Activated naive CD8-positive, alpha-beta T cell treated with anti-CD3 and anti-CD28 coated beads, Interleukin-2, amount 10 ng/mL, durations not matched to agents 7 days and 5 days (primary cell): ENCODE results near the gene IKZF4. TPM values are rescaled to one million over a fixed set of nuclear protein-coding genes. Genes with fewer than 3 reads are reported as not detected.
"Not testable (repeated sequence)": the region's sequence is repeated elsewhere in the genome, so short reads cannot be mapped to it uniquely, and the experiment has no call there.

Source experiments
- ATAC-seq: fragments of 150-1000 bp; cut with Tn5 transposase; one replicate; pipeline ENCODE4 v1.10.0; 2021; ENCODE audit warnings: low read depth, moderate library complexity
- POLR2A ChIA-PET: fragments of 350-600 bp; sonication (Branson Sonifier 250); formaldehyde crosslinking; loops from one replicate; lab custom pipeline; 2021; ENCODE audit warnings: antibody characterized with exemption; lab: Charles Lee
- DNase-seq: peaks from one replicate; pipeline ENCODE4 v3.0.0; 2021
- H3K27ac Mint-ChIP-seq: one replicate; pipeline ENCODE4 v1.8.0; 2022; ENCODE audit warnings: mild to moderate bottlenecking, mixed read lengths
- H3K27me3 Mint-ChIP-seq: one replicate; pipeline ENCODE4 v1.8.0; 2022; ENCODE audit warnings: mild to moderate bottlenecking, moderate library complexity, mixed read lengths
- H3K36me3 Mint-ChIP-seq: one replicate; pipeline ENCODE4 v1.8.0; 2021; ENCODE audit warnings: mild to moderate bottlenecking, mixed read lengths
- H3K4me1 Mint-ChIP-seq: one replicate; pipeline ENCODE4 v1.8.0; 2021; ENCODE audit warnings: mixed read lengths
- H3K4me3 Mint-ChIP-seq: one replicate; pipeline ENCODE4 v1.8.0; 2022; ENCODE audit warnings: mild to moderate bottlenecking, moderate library complexity, mixed read lengths
- H3K9me3 Mint-ChIP-seq: one replicate; pipeline ENCODE4 v1.8.0; 2021; ENCODE audit warnings: mixed read lengths
- total RNA-seq, 2 experiments: library from RNA; stranded (reverse); gene quantifications; one replicate each; pipeline ENCODE4 v1.2.3, GENCODE V29; 2021

The IKZF4 gene
- total RNA-seq: 10 to 100 TPM; 14.9 to 18.2 TPM

DNA sequence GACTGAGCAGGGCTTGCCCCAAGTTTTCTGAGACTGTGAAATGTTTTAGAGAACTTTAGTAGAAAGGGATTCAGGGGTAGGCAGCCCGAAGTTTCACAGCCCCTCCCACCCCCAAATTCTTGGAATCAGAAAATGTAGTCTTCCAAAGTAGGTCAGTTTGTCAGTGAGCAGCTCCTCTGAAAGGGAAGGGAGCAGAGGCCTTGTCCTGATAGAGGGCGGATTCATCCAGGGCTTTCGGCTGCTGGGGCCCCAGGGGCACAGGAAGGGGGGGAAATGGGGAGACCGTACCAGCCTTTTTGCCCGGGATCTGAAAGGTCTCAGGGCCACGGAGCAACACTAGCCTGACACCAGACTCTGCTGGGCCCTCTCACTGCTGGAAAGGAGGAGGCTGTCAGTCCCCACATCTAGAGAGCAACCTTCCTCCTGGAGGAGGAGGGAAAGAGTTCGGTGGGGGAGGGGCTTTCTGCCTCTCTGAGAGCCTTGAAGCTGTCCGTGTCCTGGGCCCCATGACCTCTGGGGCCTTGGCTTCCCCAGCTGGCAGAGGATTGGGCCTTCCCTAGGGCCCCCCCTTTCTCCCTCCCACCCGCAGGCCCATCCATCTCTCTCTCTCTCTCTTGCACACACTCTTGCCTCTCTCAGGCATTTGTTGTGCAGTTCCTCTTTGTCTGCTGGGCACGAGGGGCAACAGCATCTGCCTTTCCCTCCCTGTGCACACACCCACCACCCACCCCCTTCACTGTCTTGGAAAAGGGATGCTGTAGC, at the start of gene IKZF4:
TSS of gene IKZF4 (plus strand) at position 621 of the 762 bp plus-strand sequence. CDS start 451 bp downstream, outside the sequence.
- DNase-seq (peak; percentile 42), ATAC-seq (peak; percentile 17)
- Mint-ChIP-seq H3K9me3 (no peaks in the 10 kb centered on the region), H3K27me3 (no peaks in the 10 kb centered on the region), H3K4me3 (peak within 1 kb of the TSS; percentile 93), H3K27ac (peak within 1 kb of the TSS; percentile 96), H3K4me1 (peaks cover 42% of the 10 kb centered on the region), H3K36me3 (peaks cover 19% of the 10 kb centered on the region)
- POLR2A ChIA-PET: interaction anchor here (1.4 to 3.4 kb wide), 7 partner anchors 9 to 47 kb away, joined by 7 to 24 read pairs (median 9); partner anchors contain the start of genes RAB5B and SUOX

DNA sequence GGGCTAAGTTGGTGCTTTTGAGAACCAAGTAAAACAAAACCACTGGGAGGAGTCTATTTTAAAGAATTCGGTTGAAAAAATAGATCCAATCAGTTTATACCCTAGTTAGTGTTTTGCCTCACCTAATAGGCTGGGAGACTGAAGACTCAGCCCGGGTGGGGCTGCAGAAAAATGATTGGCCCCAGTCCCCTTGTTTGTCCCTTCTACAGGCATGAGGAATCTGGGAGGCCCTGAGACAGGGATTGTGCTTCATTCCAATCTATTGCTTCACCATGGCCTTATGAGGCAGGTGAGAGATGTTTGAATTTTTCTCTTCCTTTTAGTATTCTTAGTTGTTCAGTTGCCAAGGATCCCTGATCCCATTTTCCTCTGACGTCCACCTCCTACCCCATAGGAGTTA, 48.8 kb upstream of the IKZF4 start:
- DNase-seq (no peak), ATAC-seq (no peak)
- POLR2A ChIA-PET: interaction anchor here (2.9 kb wide), 1 partner anchor 25 kb away, joined by 16 read pairs; the partner anchor contains the start of gene SUOX
- H3K27me3 Mint-ChIP-seq: no peaks in the 10 kb centered on the region
- H3K36me3 Mint-ChIP-seq: peaks cover 10% of the 10 kb centered on the region
- H3K27ac Mint-ChIP-seq: peak overlapping the region; percentile 4
- peaks cover 27% of the 10 kb centered on the region for H3K4me1 Mint-ChIP-seq
- no peaks in the 10 kb centered on the region for H3K9me3 Mint-ChIP-seq
- H3K4me3 Mint-ChIP-seq: no peak overlapping the region

DNA sequence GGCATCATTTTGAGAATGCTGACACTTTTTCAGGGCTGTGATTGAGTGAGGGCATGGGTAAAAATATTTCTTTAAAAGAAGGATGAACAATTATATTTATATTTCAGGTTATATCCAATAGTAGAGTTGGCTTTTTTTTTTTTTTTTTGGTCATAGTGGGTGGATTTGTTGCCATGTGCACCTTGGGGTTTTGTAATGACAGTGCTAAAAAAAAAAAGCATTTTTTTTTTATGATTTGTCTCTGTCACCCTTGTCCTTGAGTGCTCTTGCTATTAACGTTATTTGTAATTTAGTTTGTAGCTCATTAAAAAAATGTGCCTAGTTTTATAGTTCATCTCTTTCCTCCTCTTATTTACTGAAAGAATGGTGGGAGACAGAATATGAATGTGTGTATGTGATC, 48.4 kb upstream of the IKZF4 start:
- Mint-ChIP-seq H3K4me1 (peaks cover 26% of the 10 kb centered on the region), H3K27me3 (no peaks in the 10 kb centered on the region), H3K9me3 (no peaks in the 10 kb centered on the region), H3K36me3 (peaks cover 10% of the 10 kb centered on the region), H3K27ac (peak overlapping the region; percentile 4), H3K4me3 (no peak overlapping the region)
- DNase-seq (no peak), ATAC-seq (no peak)
- POLR2A ChIA-PET: interaction anchor here (2.9 kb wide), 1 partner anchor 24 kb away, joined by 16 read pairs; the partner anchor contains the start of gene SUOX

DNA sequence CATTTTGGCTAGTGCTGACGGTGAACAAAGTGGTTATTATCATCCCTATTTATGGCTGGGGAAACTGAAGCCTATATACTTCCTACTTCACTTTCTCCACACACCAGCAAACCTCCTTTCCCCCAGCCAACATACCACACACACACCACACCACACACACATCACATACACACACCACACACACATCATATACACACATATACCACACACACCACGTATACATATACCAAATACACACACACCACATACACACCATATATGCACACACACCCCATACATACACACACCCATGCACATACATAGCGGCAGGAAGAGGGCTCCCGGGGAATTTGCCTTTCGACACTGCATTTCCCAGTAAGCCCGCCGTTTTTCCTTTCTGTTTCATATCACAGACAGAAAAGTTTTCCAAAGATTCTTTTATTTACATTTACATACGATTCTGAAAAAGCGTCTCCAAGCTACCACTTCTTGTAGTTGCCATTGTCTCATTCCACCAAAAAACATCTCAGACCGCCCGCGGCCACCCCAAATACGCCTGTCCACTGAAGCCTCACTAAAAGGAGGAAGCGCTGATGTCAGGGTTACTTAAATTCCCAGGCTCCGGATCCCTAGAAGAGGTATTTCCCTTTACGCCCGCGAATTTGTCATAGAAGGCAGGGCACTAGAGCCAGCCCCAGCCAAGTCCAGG, 47.8 kb upstream of the IKZF4 start:
- no peaks in the 10 kb centered on the region for H3K9me3 Mint-ChIP-seq
- no peak for DNase-seq
- ATAC-seq: no peak

DNA sequence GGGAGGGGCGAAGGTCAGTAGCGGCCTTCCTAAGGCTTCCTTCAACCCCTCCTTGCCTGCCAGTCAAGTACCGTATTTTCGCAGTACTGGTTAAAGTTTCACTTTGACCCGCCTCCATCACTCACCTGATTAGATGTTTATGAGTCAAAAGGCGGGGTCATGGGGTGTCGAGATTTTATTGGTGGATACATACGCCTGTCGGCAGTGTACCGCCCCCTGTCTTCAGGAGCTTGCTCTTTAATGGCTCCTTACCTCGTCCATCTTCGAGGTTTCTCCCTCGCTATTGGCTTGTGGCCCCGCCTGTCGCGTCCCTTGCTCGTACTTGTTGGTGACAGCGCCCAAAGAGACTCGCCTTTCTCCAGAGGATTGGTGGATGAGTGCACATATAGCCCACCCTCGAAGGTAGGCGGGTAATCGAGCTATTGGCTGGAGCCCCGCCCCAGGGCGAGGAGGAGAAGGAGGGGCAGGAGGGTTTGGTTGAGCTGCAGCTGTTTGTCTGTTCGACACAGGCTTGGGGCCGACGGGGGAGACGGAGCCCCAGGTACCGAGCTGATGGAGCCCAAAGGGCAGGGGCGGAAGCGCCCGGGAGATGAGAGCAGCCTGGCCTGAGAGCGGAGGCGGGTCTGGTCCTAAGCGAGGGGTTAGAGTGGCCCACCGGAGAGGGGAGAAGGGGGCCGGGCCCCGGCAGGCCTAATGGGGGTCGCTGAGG, 47.1 kb upstream of the IKZF4 start, which contains the start of gene RAB5B:
TSS of gene RAB5B (plus strand) at position 480 of the 709 bp plus-strand sequence. CDS start 12,883 bp downstream, outside the sequence.
- no peak within 1 kb of the TSS for H3K4me3 Mint-ChIP-seq
- ATAC-seq: peak; percentile 95
- H3K4me1 Mint-ChIP-seq: peaks cover 17% of the 10 kb centered on the region
- peak; percentile 90 for DNase-seq
- H3K27me3 Mint-ChIP-seq: no peaks in the 10 kb centered on the region
- H3K36me3 Mint-ChIP-seq: peaks cover 7% of the 10 kb centered on the region
- no peaks in the 10 kb centered on the region for H3K9me3 Mint-ChIP-seq
- no peak within 1 kb of the TSS for H3K27ac Mint-ChIP-seq
- POLR2A ChIA-PET: interaction anchor here (0.5 to 3.1 kb wide), 39 partner anchors 10 to 1476 kb away, joined by 3 to 43 read pairs (median 4); partner anchors contain the start of genes CD63, DGKA, DNAJC14 and ESYT1

More for the DNA sequence above, 47.8 kb upstream of the IKZF4 start:
- no peak overlapping the region for H3K27ac Mint-ChIP-seq
- POLR2A ChIA-PET: interaction anchor here (0.5 to 3.1 kb wide), 26 partner anchors 11 to 243 kb away, joined by 3 to 43 read pairs (median 8); partner anchors contain the start of genes CD63, DGKA, DNAJC14 and ESYT1
- peaks cover 20% of the 10 kb centered on the region for H3K4me1 Mint-ChIP-seq
- H3K27me3 Mint-ChIP-seq: no peaks in the 10 kb centered on the region
- H3K36me3 Mint-ChIP-seq: peaks cover 5% of the 10 kb centered on the region
- H3K4me3 Mint-ChIP-seq: no peak overlapping the region

DNA sequence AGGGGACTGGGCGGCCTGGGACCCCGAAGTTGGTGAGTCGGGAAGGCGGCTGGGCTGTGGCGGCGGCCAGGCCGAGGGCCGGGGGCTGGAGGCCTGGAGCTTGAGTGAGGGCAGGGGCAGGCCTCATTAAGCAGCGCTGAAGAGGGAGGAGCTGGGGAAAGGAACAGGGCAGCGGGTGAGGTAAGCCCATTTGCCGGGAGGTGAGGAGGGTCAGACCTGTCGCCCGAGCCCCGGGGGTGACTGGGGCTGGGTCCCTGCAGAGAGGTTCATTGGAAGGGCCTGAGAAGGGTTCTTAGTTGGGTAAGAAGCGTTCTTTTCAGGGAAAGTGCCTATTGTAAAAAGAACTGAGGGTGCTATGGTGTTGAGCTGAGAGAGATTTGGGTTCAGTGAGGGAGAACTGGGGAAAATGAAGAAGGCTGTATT, 46.5 kb upstream of the IKZF4 start:
- H3K27me3 Mint-ChIP-seq: no peaks in the 10 kb centered on the region
- POLR2A ChIA-PET: interaction anchor here (0.5 to 3.1 kb wide), 40 partner anchors 9 to 1476 kb away, joined by 3 to 43 read pairs (median 4); partner anchors contain the start of genes CD63, DGKA, DNAJC14 and ESYT1
- DNase-seq: no peak
- H3K36me3 Mint-ChIP-seq: peaks cover 7% of the 10 kb centered on the region
- no peak overlapping the region for H3K4me3 Mint-ChIP-seq
- H3K4me1 Mint-ChIP-seq: peaks cover 19% of the 10 kb centered on the region
- no peaks in the 10 kb centered on the region for H3K9me3 Mint-ChIP-seq
- ATAC-seq: peak; percentile 11
- H3K27ac Mint-ChIP-seq: no peak overlapping the region

DNA sequence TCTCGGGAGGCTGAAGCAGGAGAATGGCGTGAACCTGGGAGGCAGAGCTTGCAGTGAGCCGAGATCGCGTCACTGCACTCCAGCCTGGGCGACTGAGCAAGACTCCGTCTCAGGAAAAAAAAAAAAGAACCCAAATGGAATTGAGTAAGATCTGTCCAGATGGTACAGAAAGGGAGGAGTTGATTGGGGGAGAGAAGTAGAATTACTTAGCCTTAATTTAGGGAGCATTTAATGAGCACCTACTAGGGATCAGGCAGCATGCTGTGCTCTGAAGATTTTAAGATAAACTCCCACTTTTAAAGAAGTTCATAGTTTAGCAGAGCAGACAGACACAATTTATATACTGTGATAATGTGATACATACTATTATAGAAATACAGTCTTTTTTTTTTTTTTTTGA, 42.5 kb upstream of the IKZF4 start:
- Mint-ChIP-seq H3K36me3 (peaks cover 6% of the 10 kb centered on the region), H3K9me3 (no peaks in the 10 kb centered on the region), H3K4me3 (no peak overlapping the region), H3K27ac (no peak overlapping the region), H3K4me1 (peaks cover 13% of the 10 kb centered on the region), H3K27me3 (no peaks in the 10 kb centered on the region)
- POLR2A ChIA-PET: no interaction called here
- ATAC-seq (no peak), DNase-seq (no peak)

DNA sequence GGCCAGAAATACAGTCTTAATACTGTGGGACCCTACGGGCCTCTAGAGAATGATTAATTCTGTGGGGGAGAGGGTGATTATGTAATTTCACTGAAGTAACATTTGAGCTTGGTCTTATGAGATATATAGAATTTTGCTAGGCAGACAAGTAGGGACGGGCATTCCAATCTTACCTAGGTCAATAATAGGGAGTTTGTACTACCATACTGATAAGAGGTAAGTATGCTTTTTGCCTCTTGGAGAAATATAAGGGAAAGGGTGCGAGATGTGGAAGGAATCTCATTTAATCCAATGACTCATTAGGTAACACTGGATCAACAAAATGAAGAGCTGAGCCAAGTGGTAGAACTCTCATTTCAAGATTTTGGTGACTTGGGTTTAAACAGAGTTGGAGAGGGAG, 41.8 kb upstream of the IKZF4 start:
- no peaks in the 10 kb centered on the region for H3K9me3 Mint-ChIP-seq
- H3K27me3 Mint-ChIP-seq: no peaks in the 10 kb centered on the region
- POLR2A ChIA-PET: no interaction called here
- no peak for DNase-seq
- no peak overlapping the region for H3K4me3 Mint-ChIP-seq
- peaks cover 8% of the 10 kb centered on the region for H3K36me3 Mint-ChIP-seq
- no peak for ATAC-seq
- H3K4me1 Mint-ChIP-seq: peaks cover 13% of the 10 kb centered on the region
- H3K27ac Mint-ChIP-seq: no peak overlapping the region

DNA sequence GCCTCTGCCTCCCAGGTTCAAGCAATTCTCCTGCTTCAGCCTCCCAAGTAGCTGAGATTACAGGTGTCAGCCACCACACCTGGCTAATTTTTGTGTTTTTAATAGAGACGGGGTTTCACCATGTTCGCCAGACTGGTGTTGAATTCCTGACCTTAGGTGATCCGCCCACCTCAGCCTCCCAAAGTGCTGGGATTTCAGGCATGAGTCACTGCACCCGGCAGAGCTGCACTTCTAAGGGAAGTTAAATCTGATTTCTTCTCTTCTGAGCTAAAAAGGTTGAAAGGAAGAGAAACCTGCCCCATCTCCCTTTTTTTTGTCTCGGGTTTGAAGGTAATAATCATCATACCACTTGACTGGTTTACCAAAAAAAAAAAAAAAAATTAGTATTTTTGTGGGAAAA, 39.0 kb upstream of the IKZF4 start:
- POLR2A ChIA-PET: interaction anchor here (1.1 kb wide), 3 partner anchors 14 to 123 kb away, joined by 3 to 5 read pairs (median 4); partner anchors contain the start of gene PA2G4
- H3K27ac Mint-ChIP-seq, H3K36me3 Mint-ChIP-seq, DNase-seq, ATAC-seq, H3K4me3 Mint-ChIP-seq, H3K4me1 Mint-ChIP-seq, H3K27me3 Mint-ChIP-seq, H3K9me3 Mint-ChIP-seq: not testable (repeated sequence)

DNA sequence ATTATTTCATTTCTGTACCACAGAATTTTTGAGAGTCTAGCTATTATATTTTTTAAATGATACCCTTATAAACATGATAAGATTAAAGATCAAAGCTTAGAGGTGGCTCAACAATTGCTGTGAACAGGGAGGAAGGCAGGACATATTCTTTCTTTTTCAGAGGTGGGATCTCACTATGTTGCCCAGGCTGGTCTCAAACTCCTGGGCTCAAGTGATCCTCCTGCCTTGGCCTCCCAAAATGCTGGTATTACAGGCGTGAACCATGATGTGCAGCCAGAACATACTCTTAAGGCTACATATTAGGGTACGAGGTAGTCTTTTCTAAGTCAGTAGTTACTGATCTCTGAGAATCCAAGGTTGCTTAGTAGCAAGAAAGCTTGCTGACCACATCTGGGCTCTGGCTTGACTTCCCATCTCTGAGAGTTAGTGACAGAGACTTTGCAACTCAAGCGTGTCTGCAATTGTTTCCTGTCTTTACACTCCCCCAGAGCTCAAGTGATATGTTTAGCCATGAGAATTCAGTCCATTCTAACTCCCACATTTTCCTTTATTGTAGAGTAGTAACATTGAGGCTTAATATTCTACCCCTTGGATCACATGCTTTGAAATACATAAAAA, 38.4 kb upstream of the IKZF4 start:
- H3K36me3 Mint-ChIP-seq: peaks cover 10% of the 10 kb centered on the region

DNA sequence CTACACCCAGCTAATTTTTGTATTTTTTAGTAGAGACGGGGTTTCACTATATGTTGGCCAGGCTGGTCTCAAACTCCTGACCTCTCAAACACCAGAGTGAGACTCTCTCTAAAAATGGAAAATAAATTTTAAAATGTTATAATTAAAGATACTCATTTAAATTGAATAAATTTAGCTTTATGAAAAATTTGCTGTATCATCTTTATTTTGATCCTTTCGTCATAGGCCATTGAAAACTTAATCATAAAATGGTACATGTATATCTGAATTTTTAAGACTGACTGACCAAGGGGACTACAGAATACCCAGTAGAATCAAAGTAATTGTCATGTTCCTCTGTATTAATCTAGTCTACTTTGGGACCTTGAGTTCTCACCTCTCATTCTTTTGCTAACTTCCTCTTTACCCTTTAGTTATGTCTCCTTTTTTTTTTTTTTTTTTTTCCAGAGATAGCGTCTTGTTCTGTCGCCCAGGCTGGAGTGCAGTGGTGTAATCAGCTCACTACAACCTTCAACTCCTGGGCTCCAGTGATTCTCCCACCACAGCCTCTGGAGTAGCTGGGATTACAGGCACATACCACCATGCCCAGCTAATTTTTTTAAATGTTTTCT, 37.5 kb upstream of the IKZF4 start:
- H3K36me3 Mint-ChIP-seq: peaks cover 14% of the 10 kb centered on the region
- DNase-seq (no peak), ATAC-seq (no peak)
- H3K9me3 Mint-ChIP-seq: no peaks in the 10 kb centered on the region
- H3K27me3 Mint-ChIP-seq: no peaks in the 10 kb centered on the region
- H3K4me3 Mint-ChIP-seq: no peak overlapping the region
- H3K4me1 Mint-ChIP-seq: peaks cover 7% of the 10 kb centered on the region
- no peak overlapping the region for H3K27ac Mint-ChIP-seq
- POLR2A ChIA-PET: interaction anchor here (0.6 to 3.3 kb wide), 4 partner anchors 8 to 63 kb away, joined by 3 to 21 read pairs (median 3); partner anchors contain the start of gene RAB5B

More for the DNA sequence above, 38.4 kb upstream of the IKZF4 start:
- peak; percentile 56 for ATAC-seq
- no peak for DNase-seq
- no peak overlapping the region for H3K27ac Mint-ChIP-seq
- H3K4me3 Mint-ChIP-seq: no peak overlapping the region
- H3K4me1 Mint-ChIP-seq: peaks cover 8% of the 10 kb centered on the region
- no peaks in the 10 kb centered on the region for H3K9me3 Mint-ChIP-seq
- POLR2A ChIA-PET: interaction anchor here (1.1 to 3.3 kb wide), 4 partner anchors 8 to 122 kb away, joined by 3 to 21 read pairs (median 4); partner anchors contain the start of genes PA2G4 and RAB5B
- no peaks in the 10 kb centered on the region for H3K27me3 Mint-ChIP-seq

DNA sequence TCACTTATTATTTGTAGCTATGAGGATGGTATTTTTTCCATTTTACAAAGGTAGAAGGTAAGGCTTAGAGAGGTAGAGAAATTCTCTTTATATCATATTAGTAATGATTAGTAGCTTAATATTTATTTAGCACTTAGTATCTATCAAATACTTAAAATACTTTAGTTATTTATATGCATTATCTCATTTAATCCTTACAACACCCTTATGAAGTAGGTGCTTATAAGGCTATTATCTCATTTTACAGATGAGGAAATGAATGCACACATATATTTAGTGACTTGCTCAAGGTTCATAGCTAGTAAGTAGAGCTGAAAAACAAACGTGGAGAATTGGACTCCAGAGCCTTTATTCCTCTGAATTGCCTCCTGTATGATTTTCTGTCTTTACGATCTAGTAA, 36.0 kb upstream of the IKZF4 start:
- H3K4me3 Mint-ChIP-seq: no peak overlapping the region
- POLR2A ChIA-PET: interaction anchor here (3.3 kb wide), 1 partner anchor 10 kb away, joined by 21 read pairs; the partner anchor contains the start of gene RAB5B
- no peaks in the 10 kb centered on the region for H3K27me3 Mint-ChIP-seq
- no peak for DNase-seq
- ATAC-seq: no peak
- H3K4me1 Mint-ChIP-seq: peaks cover 2% of the 10 kb centered on the region
- H3K27ac Mint-ChIP-seq: no peak overlapping the region
- H3K9me3 Mint-ChIP-seq: no peaks in the 10 kb centered on the region
- peaks cover 19% of the 10 kb centered on the region for H3K36me3 Mint-ChIP-seq
